PFSK-1 (cell line): Measurements from ENCODE around the gene NTPCR.

Source experiments
- FOXP2 ChIP-seq: optimal IDR thresholded peaks from 2 replicates; pipeline ENCODE3; 2011; ENCODE audit warnings: borderline replicate concordance, control low read depth, inconsistent platforms; ENCODE audit not compliant: insufficient read depth; ENCODE audit errors: extremely low read length, extremely low read depth
- POLR2AphosphoS5 ChIP-seq: IDR thresholded peaks from 2 replicates; pipeline ENCODE4 v1.6.1; 2012; ENCODE audit warnings: low read depth, mild to moderate bottlenecking, control low read depth, low read length, moderate library complexity
- REST ChIP-seq, 2 experiments: IDR thresholded peaks; 2 replicates each; pipeline versions ENCODE4 v1.6.1 to v1.8.0; 2011 to 2012; ENCODE audit warnings: low read depth in 2 of 2, low read length in 2 of 2, control low read depth in 1 of 2, inconsistent platforms in 1 of 2, mild to moderate bottlenecking in 1 of 2, moderate library complexity in 1 of 2; ENCODE audit not compliant: insufficient read depth in 1 of 2
- SIN3A ChIP-seq: IDR thresholded peaks from 2 replicates; pipeline ENCODE4 v1.6.1; 2012; ENCODE audit warnings: mild to moderate bottlenecking, low read length, moderate library complexity, borderline replicate concordance; ENCODE audit not compliant: insufficient read depth
- TAF1 ChIP-seq: IDR thresholded peaks from 2 replicates; pipeline ENCODE4 v1.6.1; 2012; ENCODE audit warnings: low read length, control low read depth, borderline replicate concordance; ENCODE audit not compliant: insufficient read depth

The NTPCR gene

GRCh38 chr1:232982238-232982944 lies 32.0 kb downstream of the NTPCR start:
- TF ChIP-seq POLR2AphosphoS5 = no peak
- no peak for TF ChIP-seq TAF1
- no peak for TF ChIP-seq REST (IDR thresholded peaks at IDR 0.05; ENCODE audit: insufficient read depth in 1 of 2, low read depth in 2 of 2, low read length in 2 of 2)
- TF ChIP-seq FOXP2 = no peak
- TF ChIP-seq SIN3A = no peak

GRCh38 chr1:232983375-232983774 lies 33.0 kb downstream of the NTPCR start:
- TF ChIP-seq TAF1 (no peak), POLR2AphosphoS5 (no peak)

- no peak for TF ChIP-seq TAF1
- peak; percentile 54 to 82; a peak in 3 of 4 replicates for TF ChIP-seq REST (IDR thresholded peaks at IDR 0.05; ENCODE audit: insufficient read depth in 1 of 2, low read depth in 2 of 2, low read length in 2 of 2)
These were observed 33.6 kb downstream of the NTPCR start for GRCh38 chr1:232983817-232984567.

GRCh38 chr1:232984577-232985425 lies 34.4 kb downstream of the NTPCR start:
- TF ChIP-seq POLR2AphosphoS5 (no peak), TAF1 (no peak), SIN3A (no peak), FOXP2 (no peak), REST (IDR thresholded peaks at IDR 0.05; ENCODE audit: insufficient read depth in 1 of 2, low read depth in 2 of 2, low read length in 2 of 2) (no peak)

GRCh38 chr1:232985882-232986526 lies 35.6 kb downstream of the NTPCR start:
- TF ChIP-seq FOXP2 = no peak
- TF ChIP-seq TAF1 = no peak
- TF ChIP-seq REST (IDR thresholded peaks at IDR 0.05; ENCODE audit: insufficient read depth in 1 of 2, low read depth in 2 of 2, low read length in 2 of 2) = no peak
